Stimulated activated CD4-positive, alpha-beta T cell treated with anti-CD3 and anti-CD28 coated beads, Interleukin-2, amount 100 ng/mL, for 48 hours (primary cell): ENCODE measurements around the gene DERL3.

Source experiments
- DNase-seq, 2 donors: peaks; one replicate each; pipeline ENCODE4 v3.0.0-alpha.2; 2020

DERL3 gene

GRCh38 chr22:23847310-23847920 is 8.6 kb upstream of the DERL3 start:
- no peak for DNase-seq

GRCh38 chr22:23846081-23846469 is 7.3 kb upstream of the DERL3 start:
- DNase-seq, result no peak

- no peak for DNase-seq
Measured at GRCh38 chr22:23845265-23846080, 6.7 kb upstream of the DERL3 start.

- no peak for DNase-seq
Measured at GRCh38 chr22:23844739-23845202, 6.0 kb upstream of the DERL3 start.

- DNase-seq, result no peak
Measured at GRCh38 chr22:23842599-23842998, 3.8 kb upstream of the DERL3 start.

GRCh38 chr22:23841736-23842445 is 3.1 kb upstream of the DERL3 start:
- DNase-seq, result no peak

- no peak for DNase-seq
Measured at GRCh38 chr22:23841292-23841691, 2.5 kb upstream of the DERL3 start.

- DNase-seq, result no peak
Measured at GRCh38 chr22:23840026-23840425, 1.2 kb upstream of the DERL3 start.

GRCh38 chr22:23837911-23838680 is 710 bp downstream of the DERL3 start:
- no peak for DNase-seq

- DNase-seq, result no peak
Measured at GRCh38 chr22:23837496-23837859, 1.3 kb downstream of the DERL3 start.

GRCh38 chr22:23836692-23837495 is 1.9 kb downstream of the DERL3 start:
- no peak for DNase-seq

- DNase-seq, result no peak
Measured at GRCh38 chr22:23836281-23836680, 2.5 kb downstream of the DERL3 start.

- DNase-seq, result no peak
Measured at GRCh38 chr22:23835484-23836144, 3.2 kb downstream of the DERL3 start.

GRCh38 chr22:23834793-23835483 is 3.9 kb downstream of the DERL3 start:
- DNase-seq, result no peak

GRCh38 chr22:23834406-23834792 is 4.4 kb downstream of the DERL3 start:
- no peak for DNase-seq

GRCh38 chr22:23833911-23834317 is 4.9 kb downstream of the DERL3 start:
- no peak for DNase-seq

- no peak for DNase-seq
Measured at GRCh38 chr22:23833017-23833751, 5.6 kb downstream of the DERL3 start.

- DNase-seq, result no peak
Measured at GRCh38 chr22:23832226-23833016, 6.4 kb downstream of the DERL3 start.

- no peak for DNase-seq
Measured at GRCh38 chr22:23831781-23832180, 7.0 kb downstream of the DERL3 start.
